Esophagus squamous epithelium (tissue), 5 donors: ENCODE results near the gene TTC31. TPM values are rescaled to one million over a fixed set of nuclear protein-coding genes. Genes with fewer than 3 reads are reported as not detected.
"Not testable (repeated sequence)": the region's sequence is repeated elsewhere in the genome, so short reads cannot be mapped to it uniquely, and the experiment has no call there.

ENCODE experiments used
- DNase-seq: peaks from one replicate; lab custom pipeline; 2025; lab: John Stamatoyannopoulos, UW
- H3K27ac ChIP-seq, 4 donors: fragments of 200-600 bp; sonication (generic); one replicate each; pipeline ENCODE4 v1.5.1; 2016 to 2019; ENCODE audit warnings: mild to moderate bottlenecking in 1 of 4
- H3K27me3 ChIP-seq, 4 donors: fragments of 200-600 bp; sonication (generic); 1 replicate in 3 of 4; 2 replicates in 1 of 4; pipeline versions ENCODE4 v1.5.1 to v1.6.0; 2017 to 2021; ENCODE audit warnings: antibody characterized with exemption in 1 of 4
- H3K36me3 ChIP-seq, 3 donors: fragments of 200-600 bp; sonication (generic); one replicate each; pipeline ENCODE4 v1.5.1; 2016 to 2019
- H3K4me1 ChIP-seq, 3 donors: fragments of 200-600 bp; sonication (generic); one replicate each; pipeline ENCODE4 v1.5.1; 2017 to 2019
- H3K4me3 ChIP-seq, 4 donors: fragments of 200-600 bp; sonication (generic); 1 replicate in 3 of 4; 2 replicates in 1 of 4; pipeline ENCODE4 v1.5.1; 2016 to 2019; ENCODE audit warnings: mild to moderate bottlenecking in 2 of 4, moderate library complexity in 1 of 4
- H3K9me3 ChIP-seq, 3 donors: fragments of 200-600 bp; sonication (generic); one replicate each; pipeline ENCODE4 v1.5.1; 2016 to 2019
- POLR2A ChIP-seq, 4 donors: fragments of 450-650 bp; IDR thresholded peaks; one replicate each; pipeline ENCODE4 v1.6.1; 2017; ENCODE audit warnings: antibody characterized with exemption in 4 of 4, mild to moderate bottlenecking in 4 of 4, moderate library complexity in 3 of 4
- WGBS, 2 donors: methylation state at CpG; one replicate each; pipeline ENCODE4 v1.1.5; 2018; 5-methylcytosine and 5-hydroxymethylcytosine counted together
- intact Hi-C: fragments of 100-400 bp; cut with DNase I; formaldehyde crosslinking; loops from one replicate; pipeline ENCODE4 v1.15.0; 2022
- total RNA-seq, 4 donors: library from RNA; depleted of rRNA; stranded (reverse); fragments of >200 nt; gene quantifications; one replicate each; pipeline ENCODE4 v1.1.0, GENCODE V29; 2016
- TF ChIP-seq, protein P1 (sequence below), 6 experiments: fragments of 450-650 bp in 4 of 6; fragments of 200-600 bp in 2 of 6; sonication (generic) in 2 of 6; IDR thresholded peaks; one replicate each; pipeline ENCODE4 v1.5.1; 2016 to 2019; ENCODE audit warnings: antibody characterized with exemption in 6 of 6, mild to moderate bottlenecking in 4 of 6, moderate library complexity in 4 of 6
- donor health status: DM: yes; HTN: yes; CAD: no.

Gene TTC31
- total RNA-seq, 4 donors from 2014 or later: 11.2 to 27.7 (median 17.5) TPM

- H3K4me1 ChIP-seq: peaks cover 14 to 63% (median 15%) of the 10 kb centered on the region in 3 donors
- no peaks in the 10 kb centered on the region for H3K9me3 ChIP-seq
Measured at GRCh38 chr2:74441690-74442482, 41.0 kb upstream of the TTC31 start, which contains the start of gene RTKN. Gene RTKN, minus strand, starts transcription at chr2:74441937. Its CDS starts 121 bp downstream, at chr2:74441816.

GRCh38 chr2:74442483-74443297, 40.2 kb upstream of the TTC31 start:
- H3K36me3 ChIP-seq, intact Hi-C loops, DNase-seq, H3K9me3 ChIP-seq: not testable (repeated sequence)
- H3K4me3 ChIP-seq: peak overlapping the region; percentile 44 to 76 (median 60)
- H3K4me1 ChIP-seq: peaks cover 14 to 55% (median 15%) of the 10 kb centered on the region in 3 donors
- H3K27me3 ChIP-seq: peaks cover 0 to 21% (median 0%) of the 10 kb centered on the region in 4 donors
- WGBS, 2 donors: 87 to 94% methylated on average over 5 to 15 of the region's 16 CpGs
- H3K27ac ChIP-seq: peak overlapping the region; percentile 86 to 89 (median 87)

More at GRCh38 chr2:74441690-74442482, 41.0 kb upstream of the TTC31 start, which contains the start of gene RTKN:
- Histone ChIP-seq H3K4me3 (peak within 1 kb of the TSS; percentile 44 to 76 (median 60)), H3K27me3 (peaks cover 0 to 21% (median 0%) of the 10 kb centered on the region in 4 donors), H3K36me3 (no peaks in the 10 kb centered on the region), H3K27ac (peak within 1 kb of the TSS; percentile 86 to 89 (median 87))
- 7 to 28% methylated on average over 4 to 36 of the region's 75 CpGs for WGBS, 2 donors
- intact Hi-C loops: no loop called here
- TF ChIP-seq, protein P1, sequence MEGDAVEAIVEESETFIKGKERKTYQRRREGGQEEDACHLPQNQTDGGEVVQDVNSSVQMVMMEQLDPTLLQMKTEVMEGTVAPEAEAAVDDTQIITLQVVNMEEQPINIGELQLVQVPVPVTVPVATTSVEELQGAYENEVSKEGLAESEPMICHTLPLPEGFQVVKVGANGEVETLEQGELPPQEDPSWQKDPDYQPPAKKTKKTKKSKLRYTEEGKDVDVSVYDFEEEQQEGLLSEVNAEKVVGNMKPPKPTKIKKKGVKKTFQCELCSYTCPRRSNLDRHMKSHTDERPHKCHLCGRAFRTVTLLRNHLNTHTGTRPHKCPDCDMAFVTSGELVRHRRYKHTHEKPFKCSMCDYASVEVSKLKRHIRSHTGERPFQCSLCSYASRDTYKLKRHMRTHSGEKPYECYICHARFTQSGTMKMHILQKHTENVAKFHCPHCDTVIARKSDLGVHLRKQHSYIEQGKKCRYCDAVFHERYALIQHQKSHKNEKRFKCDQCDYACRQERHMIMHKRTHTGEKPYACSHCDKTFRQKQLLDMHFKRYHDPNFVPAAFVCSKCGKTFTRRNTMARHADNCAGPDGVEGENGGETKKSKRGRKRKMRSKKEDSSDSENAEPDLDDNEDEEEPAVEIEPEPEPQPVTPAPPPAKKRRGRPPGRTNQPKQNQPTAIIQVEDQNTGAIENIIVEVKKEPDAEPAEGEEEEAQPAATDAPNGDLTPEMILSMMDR (IDR thresholded peaks at IDR 0.05): peak in 2 of 6 experiments; percentile 16 to 39
- peak in 2 of 4 donors; percentile 10 to 52 for TF ChIP-seq POLR2A (IDR thresholded peaks at IDR 0.05)
- DNase-seq: no peak

- Histone ChIP-seq H3K9me3 (no peaks in the 10 kb centered on the region), H3K4me3 (no peak overlapping the region), H3K27me3 (peaks cover 0 to 21% (median 0%) of the 10 kb centered on the region in 4 donors), H3K4me1 (peaks cover 8 to 36% (median 8%) of the 10 kb centered on the region in 3 donors), H3K27ac (no peak overlapping the region), H3K36me3 (no peaks in the 10 kb centered on the region)
- intact Hi-C loops: no loop called here
- WGBS, 2 donors: 28% methylated on average over 4 to 5 of the region's 5 CpGs
- DNase-seq: no peak
- TF ChIP-seq, protein P1 (IDR thresholded peaks at IDR 0.05): no peak
- no peak for TF ChIP-seq POLR2A (IDR thresholded peaks at IDR 0.05)
Measured at GRCh38 chr2:74444498-74445318, 38.2 kb upstream of the TTC31 start.

DNA sequence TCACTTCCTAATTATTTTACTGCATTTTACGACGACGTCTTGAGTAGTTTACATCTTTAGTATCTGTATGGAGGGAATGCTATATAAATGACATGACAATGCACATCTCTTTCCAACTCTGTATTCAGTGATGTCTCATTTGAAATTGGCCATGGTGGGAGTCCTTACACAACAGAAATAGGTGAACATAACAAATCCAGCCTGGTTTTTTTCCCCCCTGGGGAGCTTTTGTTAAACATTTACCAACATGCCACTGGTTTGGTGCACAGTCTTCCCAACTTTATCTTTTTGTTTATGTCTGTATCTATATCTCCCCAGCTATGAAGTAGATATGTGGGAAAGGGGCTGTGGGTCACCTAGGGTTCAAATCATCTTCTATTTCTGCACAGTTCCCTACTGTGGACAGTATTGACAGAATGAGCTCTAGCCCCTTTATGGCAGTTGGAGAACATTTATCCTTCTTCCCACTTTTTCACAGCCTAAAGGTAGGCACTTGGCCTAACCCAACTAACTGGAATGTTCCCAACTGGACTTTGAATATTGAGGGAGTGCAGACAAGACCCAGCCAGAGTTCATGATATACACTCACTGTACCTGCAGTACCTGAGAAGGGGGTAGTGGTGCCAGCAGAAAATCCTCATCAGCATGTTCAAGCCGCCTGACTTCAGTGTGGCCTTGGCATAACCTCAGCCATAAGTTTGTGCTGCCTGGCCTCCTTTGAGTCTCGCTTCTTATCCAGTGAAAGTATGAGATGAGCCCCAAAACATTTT, 35.5 kb upstream of the TTC31 start:
- Histone ChIP-seq H3K27me3 (peaks cover 0 to 5% (median 0%) of the 10 kb centered on the region in 4 donors), H3K36me3 (no peaks in the 10 kb centered on the region), H3K9me3 (no peaks in the 10 kb centered on the region), H3K4me1 (peaks cover 0 to 8% (median 3%) of the 10 kb centered on the region in 3 donors), H3K4me3 (no peak overlapping the region), H3K27ac (no peak overlapping the region)
- TF ChIP-seq, protein P1 (IDR thresholded peaks at IDR 0.05): no peak
- TF ChIP-seq POLR2A (IDR thresholded peaks at IDR 0.05): no peak
- intact Hi-C loops: no loop called here
- DNase-seq: no peak
- 87 to 90% methylated on average over 4 to 5 of the region's 5 CpGs for WGBS, 2 donors
